GM18519 (cell line): ENCODE measurements around the gene UBE4B.

ENCODE experiments used
- ATAC-seq: cut with Tn5 transposase; IDR thresholded peaks from one replicate; pipeline ENCODE4 v1.9.1; 2021; ENCODE audit warnings: mild to moderate bottlenecking, moderate library complexity; ENCODE audit not compliant: unreplicated experiment, low FRiP score

The UBE4B gene

DNA sequence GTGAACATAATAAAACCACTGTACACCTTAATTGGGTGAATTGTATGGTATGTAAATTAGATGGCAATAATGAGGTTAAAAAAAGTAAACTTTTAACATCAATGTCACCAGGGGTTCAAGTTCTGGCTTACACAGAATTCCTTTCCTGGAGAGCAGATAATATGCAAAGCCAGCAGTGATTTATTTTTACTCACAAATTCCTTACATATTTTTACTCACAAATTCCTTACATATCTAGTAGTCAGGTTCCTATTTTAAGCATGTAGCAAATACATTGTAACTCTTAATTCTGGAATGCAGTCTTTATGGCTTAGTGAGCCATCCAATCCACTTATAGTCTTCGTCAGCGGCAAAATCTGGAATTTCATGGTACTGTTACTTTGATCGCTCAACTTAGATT is 1.3 kb upstream of the UBE4B start:
- ATAC-seq: no peak

DNA sequence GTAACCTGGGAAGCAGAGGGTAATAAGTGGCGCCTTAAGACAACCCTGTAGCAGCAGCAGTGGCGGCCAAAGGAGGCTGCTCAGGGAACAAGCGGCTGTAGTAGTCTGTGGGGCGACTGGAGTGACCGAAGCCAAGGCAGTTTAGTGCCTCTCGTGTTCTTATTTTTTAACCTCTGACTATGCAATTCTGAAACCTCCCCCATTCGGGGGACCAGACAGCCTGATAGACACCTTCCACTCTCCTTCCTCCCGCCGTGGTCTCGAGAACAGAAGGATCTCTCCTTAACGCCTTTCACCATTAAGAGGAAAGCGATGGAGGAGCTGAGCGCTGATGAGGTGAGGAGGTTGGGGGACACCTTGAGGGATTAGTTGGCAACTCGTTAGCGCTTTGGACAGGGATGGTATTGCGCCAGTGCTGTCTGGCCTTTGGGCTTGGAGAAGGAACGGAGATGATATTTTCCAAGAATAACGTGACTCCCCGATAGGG is 644 bp downstream of the UBE4B start:
- no peak for ATAC-seq

GRCh38 chr1:10042746-10043145 is 10.0 kb downstream of the UBE4B start:
- ATAC-seq: no peak

DNA sequence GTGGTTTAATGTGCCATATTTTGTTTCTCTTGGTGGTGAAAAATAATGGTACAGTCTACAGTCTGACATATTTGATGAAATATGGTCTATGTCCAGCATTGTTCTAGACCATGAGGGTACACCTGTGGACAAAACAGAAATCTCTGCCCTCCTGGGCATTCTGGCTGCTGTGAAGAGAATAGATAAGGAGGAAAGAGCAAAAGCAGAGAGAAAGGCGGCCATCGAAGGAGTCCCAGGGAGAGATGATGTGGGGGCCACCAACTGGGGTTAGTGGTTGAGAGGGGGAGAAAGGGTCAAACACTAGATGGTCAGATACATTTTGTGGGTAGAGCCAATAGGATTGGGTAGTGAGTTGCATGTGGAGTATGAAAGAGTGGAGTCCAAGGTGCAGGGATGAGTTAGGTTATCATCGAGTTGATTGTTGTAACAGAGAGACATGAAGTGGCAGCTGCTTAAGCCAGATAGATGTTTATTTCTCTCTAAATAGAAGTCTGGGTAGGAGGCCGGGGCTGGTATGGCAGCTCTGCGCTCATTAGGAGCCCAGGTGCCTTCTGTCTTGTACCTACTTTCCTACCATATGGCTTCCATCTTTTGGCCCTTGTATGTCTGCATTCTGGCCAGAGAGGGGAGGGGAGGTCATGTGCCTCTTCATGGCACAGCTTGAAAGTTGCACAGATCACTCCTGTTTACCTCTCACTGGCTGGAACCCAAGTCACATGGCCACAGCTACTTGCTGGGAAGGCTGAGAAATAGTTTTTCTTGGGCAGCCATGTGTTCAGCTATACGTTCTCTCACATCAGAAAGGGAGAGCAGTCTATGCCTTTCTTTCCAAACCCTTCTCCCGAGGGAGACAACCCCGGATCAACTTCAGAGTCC is 13.0 kb downstream of the UBE4B start:
- ATAC-seq: no peak

- ATAC-seq: no peak
Measured at GRCh38 chr1:10046356-10047085, 13.8 kb downstream of the UBE4B start.

DNA sequence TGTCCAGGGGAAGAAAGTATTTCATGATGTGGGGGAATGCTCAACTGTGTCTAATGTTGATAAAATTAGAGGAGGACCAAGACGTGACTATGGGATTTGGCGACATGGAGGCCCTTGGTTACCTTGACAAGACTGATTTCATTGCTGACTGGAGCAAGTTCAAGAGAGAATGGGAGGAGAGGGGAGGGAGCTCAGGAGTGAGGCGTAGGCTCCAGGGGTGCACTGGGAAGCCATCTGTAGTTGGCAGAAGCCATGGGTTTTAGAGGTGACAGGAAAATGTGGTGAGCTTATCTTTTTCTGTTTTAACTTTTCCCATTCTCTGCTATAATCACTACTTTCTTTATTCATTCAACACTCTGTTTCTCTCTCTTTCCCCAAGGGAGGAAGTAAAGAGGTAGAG is 15.8 kb downstream of the UBE4B start:
- no peak for ATAC-seq

GRCh38 chr1:10050611-10051010 is 17.9 kb downstream of the UBE4B start:
- no peak for ATAC-seq

- no peak for ATAC-seq
Measured at GRCh38 chr1:10051656-10052055, 18.9 kb downstream of the UBE4B start.

DNA sequence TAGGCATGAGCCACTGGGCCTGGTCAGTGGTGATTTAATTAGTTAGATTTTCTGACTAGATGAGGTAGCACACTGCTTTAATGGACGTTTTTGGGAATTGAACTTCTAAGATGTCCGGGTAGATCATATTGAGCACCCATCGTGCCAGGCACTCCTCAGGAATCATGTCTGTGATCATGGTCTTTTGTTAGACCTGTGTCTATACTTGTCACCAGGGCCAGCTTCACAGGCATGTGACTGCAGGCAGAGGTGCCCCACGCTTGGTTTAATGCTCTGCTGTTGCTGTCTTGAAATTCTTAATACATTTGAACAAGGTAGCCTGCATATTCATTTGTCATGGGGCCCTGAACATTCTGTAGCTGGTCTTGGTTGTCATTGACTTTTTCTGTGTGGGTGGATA is 19.6 kb downstream of the UBE4B start:
- no peak for ATAC-seq

- ATAC-seq: no peak
Measured at GRCh38 chr1:10054465-10054864, 21.7 kb downstream of the UBE4B start.

DNA sequence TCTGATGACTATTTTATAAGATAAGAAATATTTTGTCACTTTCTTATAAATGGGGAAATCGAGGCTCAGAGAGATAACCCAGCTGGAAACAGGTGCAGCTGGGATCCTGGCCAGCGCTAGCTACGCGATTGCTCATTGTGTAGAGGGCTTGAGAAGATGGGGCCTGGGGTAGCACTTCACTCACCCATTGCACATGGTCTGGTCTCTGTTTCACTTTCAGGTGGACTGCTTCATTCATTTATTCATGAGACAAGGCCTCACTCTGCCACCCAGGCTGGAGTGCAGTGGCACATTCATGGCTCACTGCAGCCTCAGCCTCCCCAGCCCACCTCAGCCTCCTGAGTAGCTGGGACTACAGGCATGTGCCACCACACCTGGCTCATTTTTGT is 23.8 kb downstream of the UBE4B start:
- no peak for ATAC-seq

DNA sequence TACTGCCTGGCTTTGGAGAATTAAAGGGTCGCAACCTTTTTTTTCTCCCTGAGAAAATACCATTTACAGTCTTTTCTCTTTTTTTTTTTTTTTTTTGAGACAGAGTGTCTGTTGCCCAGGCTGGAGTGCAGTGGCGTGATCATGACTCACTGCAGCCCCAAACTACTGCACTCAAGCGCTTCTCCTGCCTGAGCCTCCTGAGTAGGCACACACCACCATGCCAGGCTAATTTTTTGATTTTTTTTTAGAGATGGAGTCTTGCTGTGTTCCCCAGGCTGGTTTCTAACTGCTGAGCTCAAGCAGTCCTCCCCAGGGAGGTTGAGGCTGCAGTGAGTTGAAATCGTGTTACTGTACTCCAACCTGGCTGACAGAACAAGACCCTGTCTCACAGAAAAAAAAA is 24.6 kb downstream of the UBE4B start:
- no peak for ATAC-seq

- ATAC-seq: no peak
Measured at GRCh38 chr1:10057796-10058195, 25.0 kb downstream of the UBE4B start.

- ATAC-seq: no peak
Measured at GRCh38 chr1:10059342-10059718, 26.6 kb downstream of the UBE4B start.

DNA sequence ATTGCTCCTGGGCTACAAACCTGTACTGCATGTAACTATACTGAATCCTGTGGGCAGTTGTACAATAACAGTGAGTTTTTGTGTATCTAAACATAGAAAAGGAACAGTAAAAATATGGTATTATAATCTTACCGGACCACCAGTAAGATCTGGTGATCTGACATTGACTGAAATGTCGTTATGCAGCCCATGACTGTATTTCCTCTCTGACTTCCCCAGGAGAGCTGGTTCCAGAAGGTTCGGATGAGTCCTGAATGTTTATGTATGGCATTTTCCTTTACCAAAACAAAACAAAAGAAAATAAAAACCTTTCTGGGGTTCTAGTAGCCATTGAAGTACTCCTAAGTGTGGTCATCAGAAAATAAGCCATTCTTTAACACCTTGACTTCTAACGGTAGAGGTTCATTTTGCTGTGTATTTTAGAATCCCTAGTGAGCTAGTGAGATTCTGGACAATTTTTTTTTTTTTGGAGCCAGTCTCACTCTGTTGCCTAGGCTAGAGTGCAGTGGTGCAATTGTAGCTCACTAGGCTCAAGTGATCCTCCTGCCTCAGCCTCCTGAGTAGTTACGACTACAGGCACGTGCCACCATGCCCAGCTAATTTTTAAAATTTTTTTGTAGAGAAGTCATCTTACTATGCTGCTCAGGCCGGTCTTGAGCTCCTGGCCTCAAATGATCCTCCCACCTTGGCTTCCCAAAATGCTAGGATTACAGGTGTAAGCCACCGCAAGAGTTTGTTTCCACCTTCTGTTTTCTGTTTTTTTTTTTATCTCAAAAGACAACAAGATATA is 27.7 kb downstream of the UBE4B start:
- no peak for ATAC-seq

GRCh38 chr1:10061276-10061675 is 28.5 kb downstream of the UBE4B start:
- ATAC-seq: no peak

DNA sequence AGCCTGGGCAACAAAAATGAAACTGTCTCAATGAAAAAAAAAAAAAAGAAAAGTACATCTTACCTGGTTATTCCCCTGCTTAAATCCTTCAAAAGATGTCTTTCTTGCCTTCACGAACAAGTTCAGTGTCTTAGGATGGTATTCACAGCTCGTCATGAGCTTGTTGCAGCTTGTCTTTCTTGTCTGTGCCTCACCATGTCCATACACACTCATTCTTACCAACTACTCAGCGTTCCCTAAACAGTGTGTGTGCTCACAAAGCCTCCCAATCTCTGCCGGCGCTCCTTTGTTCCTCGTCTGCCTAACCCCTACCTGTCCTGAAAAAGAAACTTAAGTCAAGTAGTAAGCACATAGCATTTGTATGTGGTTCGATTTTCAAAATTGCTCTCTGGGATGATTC is 31.1 kb downstream of the UBE4B start:
- ATAC-seq: no peak

GRCh38 chr1:10064416-10065343 is 31.9 kb downstream of the UBE4B start:
- no peak for ATAC-seq

GRCh38 chr1:10065344-10065685 is 32.6 kb downstream of the UBE4B start:
- ATAC-seq: no peak

DNA sequence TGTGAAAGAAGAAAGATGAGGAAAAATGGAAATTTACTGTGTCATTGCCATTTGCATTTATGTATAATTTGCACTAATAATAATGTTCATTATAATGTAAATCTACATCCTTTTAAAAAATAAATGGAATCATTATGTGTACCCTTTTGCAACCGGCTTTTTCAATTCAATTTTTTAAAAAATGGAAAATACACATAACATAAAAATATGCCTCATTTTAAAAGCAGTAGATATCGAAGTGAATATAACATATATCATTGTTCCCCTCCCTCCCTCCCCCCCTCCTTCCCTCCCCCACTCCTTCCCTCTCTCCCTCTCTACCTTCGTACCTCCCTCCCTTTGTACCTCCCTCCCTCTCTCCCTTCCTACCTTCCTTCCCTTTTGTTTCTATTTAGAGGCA is 33.0 kb downstream of the UBE4B start:
- no peak for ATAC-seq
